ENCODE results near the gene CDH4. TPM values are rescaled to one million over a fixed set of nuclear protein-coding genes. Genes with fewer than 3 reads are reported as not detected.

CDH4 gene
- total and polyA plus RNA-seq, 2 of the 4 experiments (the other 2 are of a cell fraction): 1.6 to 3.5 TPM

DNA sequence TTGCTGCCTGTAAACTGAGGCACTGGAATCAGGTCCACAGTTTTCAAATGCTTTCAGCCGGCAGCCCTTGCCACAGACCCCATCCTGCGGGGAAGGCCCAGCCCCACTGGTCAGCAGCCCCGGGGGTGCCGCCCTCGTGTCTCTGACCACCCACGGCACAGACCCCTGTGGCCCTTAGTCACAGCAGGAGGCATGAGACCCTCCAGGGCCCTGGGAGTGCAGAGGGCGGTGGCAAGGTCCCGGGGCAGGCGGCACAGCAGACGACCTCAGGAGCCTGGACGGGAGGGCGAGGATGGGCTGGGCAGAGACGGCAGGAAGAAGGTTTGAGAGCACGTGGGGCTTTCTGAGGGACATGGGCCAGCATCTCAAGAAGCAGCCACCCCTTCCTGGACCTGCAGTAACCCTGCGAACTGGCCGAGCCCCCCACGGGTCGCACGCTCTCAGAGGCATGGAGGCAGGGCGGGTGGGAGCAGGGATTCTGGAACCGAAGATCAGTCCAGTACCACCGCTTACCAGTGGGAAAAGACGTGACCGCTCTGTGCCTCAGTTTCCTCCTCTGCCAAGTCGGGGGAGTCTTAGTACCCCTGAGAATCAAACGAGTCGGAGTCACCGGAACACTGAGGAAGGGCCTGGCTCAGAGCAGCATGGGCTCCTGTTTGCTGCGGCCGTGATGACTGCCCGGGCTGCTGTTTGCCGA is 672.9 kb downstream of the CDH4 start:
- 79% methylated on average over 19 of the region's 32 CpGs; no CpG with 5 or more reads in 1 of the 2 experiments for WGBS, 2 experiments (ENCODE audit: extremely low coverage in 2 of 2, insufficient read length in 1 of 2)
- no peaks in the 10 kb centered on the region for H3K36me3 ChIP-seq (ENCODE audit: control insufficient read depth, insufficient read depth, low read length)
- H2BK120ac ChIP-seq (ENCODE audit: low read depth, low read length): no peak overlapping the region
- H3K4me2 ChIP-seq (ENCODE audit: low read depth, low read length): no peak overlapping the region
- H3K18ac ChIP-seq (ENCODE audit: low read depth, low read length): no peak overlapping the region
- dilution Hi-C loops (cut with HindIII; ENCODE audit: low sequenced_read_pairs, unreplicated experiment) (no loop called here), in situ Hi-C loops (cut with MboI; ENCODE audit: low sequenced_read_pairs) (no loop called here), intact Hi-C loops (cut with micrococcal nuclease) (no loop called here)
- H2AK5ac ChIP-seq (ENCODE audit: low read depth, low read length): no peak overlapping the region
- H4K8ac ChIP-seq (ENCODE audit: low read depth in 2 of 2, low read length in 2 of 2): no peak overlapping the region
- no peak overlapping the region for H2AFZ ChIP-seq (replicated peaks; ENCODE audit: low read length, poor library complexity)
- ChIA-PET CTCF (no interaction called here), POLR2A (ENCODE audit: unreplicated experiment) (no interaction called here)
- TF ChIP-seq CEBPB (IDR thresholded peaks at IDR 0.05; ENCODE audit: low read depth, low read length): no peak
- TF ChIP-seq, protein P1, sequence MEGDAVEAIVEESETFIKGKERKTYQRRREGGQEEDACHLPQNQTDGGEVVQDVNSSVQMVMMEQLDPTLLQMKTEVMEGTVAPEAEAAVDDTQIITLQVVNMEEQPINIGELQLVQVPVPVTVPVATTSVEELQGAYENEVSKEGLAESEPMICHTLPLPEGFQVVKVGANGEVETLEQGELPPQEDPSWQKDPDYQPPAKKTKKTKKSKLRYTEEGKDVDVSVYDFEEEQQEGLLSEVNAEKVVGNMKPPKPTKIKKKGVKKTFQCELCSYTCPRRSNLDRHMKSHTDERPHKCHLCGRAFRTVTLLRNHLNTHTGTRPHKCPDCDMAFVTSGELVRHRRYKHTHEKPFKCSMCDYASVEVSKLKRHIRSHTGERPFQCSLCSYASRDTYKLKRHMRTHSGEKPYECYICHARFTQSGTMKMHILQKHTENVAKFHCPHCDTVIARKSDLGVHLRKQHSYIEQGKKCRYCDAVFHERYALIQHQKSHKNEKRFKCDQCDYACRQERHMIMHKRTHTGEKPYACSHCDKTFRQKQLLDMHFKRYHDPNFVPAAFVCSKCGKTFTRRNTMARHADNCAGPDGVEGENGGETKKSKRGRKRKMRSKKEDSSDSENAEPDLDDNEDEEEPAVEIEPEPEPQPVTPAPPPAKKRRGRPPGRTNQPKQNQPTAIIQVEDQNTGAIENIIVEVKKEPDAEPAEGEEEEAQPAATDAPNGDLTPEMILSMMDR (conservative IDR thresholded peaks at IDR 0.05; ENCODE audit: low read depth, low read length): no peak
- TF ChIP-seq, protein P2, sequence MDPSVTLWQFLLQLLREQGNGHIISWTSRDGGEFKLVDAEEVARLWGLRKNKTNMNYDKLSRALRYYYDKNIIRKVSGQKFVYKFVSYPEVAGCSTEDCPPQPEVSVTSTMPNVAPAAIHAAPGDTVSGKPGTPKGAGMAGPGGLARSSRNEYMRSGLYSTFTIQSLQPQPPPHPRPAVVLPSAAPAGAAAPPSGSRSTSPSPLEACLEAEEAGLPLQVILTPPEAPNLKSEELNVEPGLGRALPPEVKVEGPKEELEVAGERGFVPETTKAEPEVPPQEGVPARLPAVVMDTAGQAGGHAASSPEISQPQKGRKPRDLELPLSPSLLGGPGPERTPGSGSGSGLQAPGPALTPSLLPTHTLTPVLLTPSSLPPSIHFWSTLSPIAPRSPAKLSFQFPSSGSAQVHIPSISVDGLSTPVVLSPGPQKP (IDR thresholded peaks at IDR 0.05; ENCODE audit: borderline replicate concordance, low read depth, low read length): no peak
- no peak for TF ChIP-seq RFX5 (IDR thresholded peaks at IDR 0.05; ENCODE audit: low read depth, low read length)
- TF ChIP-seq MAZ (IDR thresholded peaks at IDR 0.05; ENCODE audit: borderline replicate concordance, low read depth, low read length): no peak
- TF ChIP-seq NFE2L2 (IDR thresholded peaks at IDR 0.05; ENCODE audit: low read depth, low read length): no peak
- TF ChIP-seq CHD1 (IDR thresholded peaks at IDR 0.05; ENCODE audit: low read depth, low read length): no peak
- TF ChIP-seq FOS (IDR thresholded peaks at IDR 0.05; ENCODE audit: low read depth, low read length): no peak
- TF ChIP-seq BHLHE40 (IDR thresholded peaks at IDR 0.05; ENCODE audit: low read depth, low read length): no peak
- no peak for TF ChIP-seq RAD21 (IDR thresholded peaks at IDR 0.05; ENCODE audit: low read length)
- TF ChIP-seq MAFK (IDR thresholded peaks at IDR 0.05; ENCODE audit: low read depth, low read length): no peak
- TF ChIP-seq POLR2A (IDR thresholded peaks at IDR 0.05; ENCODE audit: low read depth, low read length): no peak
- TF ChIP-seq, protein P3, sequence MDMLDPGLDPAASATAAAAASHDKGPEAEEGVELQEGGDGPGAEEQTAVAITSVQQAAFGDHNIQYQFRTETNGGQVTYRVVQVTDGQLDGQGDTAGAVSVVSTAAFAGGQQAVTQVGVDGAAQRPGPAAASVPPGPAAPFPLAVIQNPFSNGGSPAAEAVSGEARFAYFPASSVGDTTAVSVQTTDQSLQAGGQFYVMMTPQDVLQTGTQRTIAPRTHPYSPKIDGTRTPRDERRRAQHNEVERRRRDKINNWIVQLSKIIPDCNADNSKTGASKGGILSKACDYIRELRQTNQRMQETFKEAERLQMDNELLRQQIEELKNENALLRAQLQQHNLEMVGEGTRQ (IDR thresholded peaks at IDR 0.05; ENCODE audit: low read depth, low read length): no peak
- TF ChIP-seq MXI1 (IDR thresholded peaks at IDR 0.05; ENCODE audit: borderline replicate concordance, low read depth, low read length): no peak
- TF ChIP-seq SMC3 (IDR thresholded peaks at IDR 0.05; ENCODE audit: low read depth, low read length): no peak
- TF ChIP-seq RCOR1 (IDR thresholded peaks at IDR 0.05; ENCODE audit: insufficient replicate concordance, low read length): no peak
- H3K9me1 ChIP-seq (ENCODE audit: insufficient read depth, low read length): no peaks in the 10 kb centered on the region
- no TSS peak for BruUV-seq (replicated peaks)
- no peak overlapping the region for H4K5ac ChIP-seq (ENCODE audit: low read depth, low read length)
- no peak overlapping the region for H2AK9ac ChIP-seq (replicated peaks; ENCODE audit: low read depth, low read length, poor library complexity)
- H4K91ac ChIP-seq (ENCODE audit: insufficient read depth, low read depth, low read length): no peak overlapping the region
- H3K79me1 ChIP-seq (ENCODE audit: low read depth in 1 of 2, low read length in 2 of 2): no peaks in the 10 kb centered on the region
- H3K14ac ChIP-seq (replicated peaks; ENCODE audit: low read depth, low read length): no peak overlapping the region
- H3K4me1 ChIP-seq (ENCODE audit: control insufficient read depth, insufficient read depth, low read length): no peaks in the 10 kb centered on the region
- peaks cover 6% of the 10 kb centered on the region; the same call in 1 of the 2 replicates for H3K9me3 ChIP-seq (ENCODE audit: control insufficient read depth, insufficient read depth, low read length)
- H2BK5ac ChIP-seq (ENCODE audit: low read depth, low read length, poor library complexity, severe bottlenecking): no peak overlapping the region
- no peak overlapping the region for H3K56ac ChIP-seq (ENCODE audit: extremely low read depth, insufficient read depth, low read length)
- H3K9ac ChIP-seq (ENCODE audit: low read depth, low read length): no peak overlapping the region
- no peak overlapping the region for H2BK15ac ChIP-seq (ENCODE audit: low read depth, low read length)
- no peak overlapping the region for H2BK20ac ChIP-seq (ENCODE audit: low read depth, low read length)
- ATAC-seq (ENCODE audit: low read depth) (no peak), DNase-seq (no peak)
- no peak overlapping the region for H3K4ac ChIP-seq (ENCODE audit: low read depth, low read length)
- H3K4me3 ChIP-seq (ENCODE audit: insufficient read depth, low read depth, low read length): no peak overlapping the region
- no peaks in the 10 kb centered on the region for H3K27me3 ChIP-seq (ENCODE audit: control insufficient read depth, insufficient read depth, low read length)
- no peaks in the 10 kb centered on the region for H4K20me1 ChIP-seq (ENCODE audit: insufficient read depth, low read length)
- H3K27ac ChIP-seq (ENCODE audit: insufficient read depth, low read length): no peak overlapping the region
- H3K23ac ChIP-seq (ENCODE audit: low read depth, low read length): no peak overlapping the region

Data from IMR-90 (cell line).